ENCODE measurements around the gene FADS6. TPM values are rescaled to one million over a fixed set of nuclear protein-coding genes. Genes with fewer than 3 reads are reported as not detected.
"Not testable (repeated sequence)": the region's sequence is repeated elsewhere in the genome, so short reads cannot be mapped to it uniquely, and the experiment has no call there.

The FADS6 gene
- total RNA-seq, 1 experiment from 2014 or later, result not detected

- no TSS peak for BruUV-seq (replicated peaks)
These were observed 22.9 kb downstream of the FADS6 start for GRCh38 chr17:74870512-74870911.

GRCh38 chr17:74870028-74870427 is 23.4 kb downstream of the FADS6 start:
- in situ Hi-C loops (cut with HindIII; ENCODE audit: low pct_unique_long_range_greater_than_20kb, low sequenced_read_pairs); H3K36me3 ChIP-seq (ENCODE audit: control insufficient read depth, insufficient read depth, low read length); H3K27ac ChIP-seq (ENCODE audit: low read length); H3K4me1 ChIP-seq (ENCODE audit: control insufficient read depth, insufficient read depth, low read length); BruUV-seq (replicated peaks); DNase-seq (ENCODE audit: low read depth, low spot score); intact Hi-C loops (cut with micrococcal nuclease; ENCODE audit: unreplicated experiment); ATAC-seq; H3K27me3 ChIP-seq (ENCODE audit: control insufficient read depth, insufficient read depth, low read length); H3K9me3 ChIP-seq (ENCODE audit: control insufficient read depth, insufficient read depth, low read depth, low read length); H3K4me3 ChIP-seq (ENCODE audit: low read depth in 2 of 2, low read length in 2 of 2): not testable (repeated sequence)
- POLR2A ChIA-PET, result interaction anchor here (0.6 kb wide), 3 partner anchors 31 to 283 kb away, joined by 3 to 8 read pairs (median 3); no protein-coding TSS in a partner anchor
- CTCF ChIA-PET, result interaction anchor here (0.6 kb wide), 1 partner anchor 123 kb away, joined by 3 read pairs; no protein-coding TSS in a partner anchor

More at GRCh38 chr17:74870512-74870911, 22.9 kb downstream of the FADS6 start:
- Histone ChIP-seq H3K4me3 (ENCODE audit: low read depth in 2 of 2, low read length in 2 of 2) (no peak overlapping the region), H3K4me1 (ENCODE audit: control insufficient read depth, insufficient read depth, low read length) (peaks cover 9% of the 10 kb centered on the region), H3K9me3 (ENCODE audit: control insufficient read depth, insufficient read depth, low read depth, low read length) (no peaks in the 10 kb centered on the region), H3K27ac (ENCODE audit: low read length) (no peak overlapping the region), H3K27me3 (ENCODE audit: control insufficient read depth, insufficient read depth, low read length) (no peaks in the 10 kb centered on the region), H3K36me3 (ENCODE audit: control insufficient read depth, insufficient read depth, low read length) (peaks cover 9% of the 10 kb centered on the region; the same call in 1 of the 2 replicates)
- CTCF ChIA-PET, result no interaction called here
- ATAC-seq (no peak), DNase-seq (ENCODE audit: low read depth, low spot score) (no peak)
- POLR2A ChIA-PET, result interaction anchor here (0.6 kb wide), 1 partner anchor 53 kb away, joined by 8 read pairs; no protein-coding TSS in a partner anchor
- in situ Hi-C loops (cut with HindIII; ENCODE audit: low pct_unique_long_range_greater_than_20kb, low sequenced_read_pairs), result no loop called here
- intact Hi-C loops (cut with micrococcal nuclease; ENCODE audit: unreplicated experiment), result no loop called here
- TF ChIP-seq SIN3A (IDR thresholded peaks at IDR 0.05; ENCODE audit: borderline replicate concordance, insufficient read depth, low read depth, low read length), result no peak
- TF ChIP-seq TCF7L2 (IDR thresholded peaks at IDR 0.05; ENCODE audit: low read depth, low read length), result no peak
- no peak for TF ChIP-seq REST (IDR thresholded peaks at IDR 0.05; ENCODE audit: insufficient read depth in 1 of 2, low read depth in 2 of 2, low read length in 1 of 2)
- no peak for TF ChIP-seq CTCF (IDR thresholded peaks at IDR 0.05)
- TF ChIP-seq POLR2AphosphoS5 (IDR thresholded peaks at IDR 0.05; ENCODE audit: low read depth, low read length), result no peak

- peaks cover 6% of the 10 kb centered on the region for H3K4me1 ChIP-seq (ENCODE audit: control insufficient read depth, insufficient read depth, low read length)
- no peak for DNase-seq (ENCODE audit: low read depth, low spot score)
- CTCF ChIA-PET, result no interaction called here
- no TSS peak for BruUV-seq (replicated peaks)
- no peak overlapping the region for H3K4me3 ChIP-seq (ENCODE audit: low read depth in 2 of 2, low read length in 2 of 2)
- intact Hi-C loops (cut with micrococcal nuclease; ENCODE audit: unreplicated experiment), result no loop called here
- no peak overlapping the region for H3K27ac ChIP-seq (ENCODE audit: low read length)
- TF ChIP-seq REST (IDR thresholded peaks at IDR 0.05; ENCODE audit: insufficient read depth in 1 of 2, low read depth in 2 of 2, low read length in 1 of 2), result no peak
- TF ChIP-seq CTCF (IDR thresholded peaks at IDR 0.05), result no peak
- no peak for TF ChIP-seq SIN3A (IDR thresholded peaks at IDR 0.05; ENCODE audit: borderline replicate concordance, insufficient read depth, low read depth, low read length)
- no peak for TF ChIP-seq POLR2AphosphoS5 (IDR thresholded peaks at IDR 0.05; ENCODE audit: low read depth, low read length)
- no peak for TF ChIP-seq TCF7L2 (IDR thresholded peaks at IDR 0.05; ENCODE audit: low read depth, low read length)
- no peaks in the 10 kb centered on the region for H3K27me3 ChIP-seq (ENCODE audit: control insufficient read depth, insufficient read depth, low read length)
- ATAC-seq, result no peak
- no peaks in the 10 kb centered on the region for H3K9me3 ChIP-seq (ENCODE audit: control insufficient read depth, insufficient read depth, low read depth, low read length)
- POLR2A ChIA-PET, result interaction anchor here (0.6 kb wide), 1 partner anchor 13 kb away, joined by 6 read pairs; no protein-coding TSS in a partner anchor
- H3K36me3 ChIP-seq (ENCODE audit: control insufficient read depth, insufficient read depth, low read length), result peaks cover 9% of the 10 kb centered on the region; the same call in 1 of the 2 replicates
- in situ Hi-C loops (cut with HindIII; ENCODE audit: low pct_unique_long_range_greater_than_20kb, low sequenced_read_pairs), result no loop called here
These were observed 24.6 kb downstream of the FADS6 start for GRCh38 chr17:74868908-74869255.

All from Panc1 (cell line).